ENCODE data around the gene CCR7.

CCR7 gene, protein sequence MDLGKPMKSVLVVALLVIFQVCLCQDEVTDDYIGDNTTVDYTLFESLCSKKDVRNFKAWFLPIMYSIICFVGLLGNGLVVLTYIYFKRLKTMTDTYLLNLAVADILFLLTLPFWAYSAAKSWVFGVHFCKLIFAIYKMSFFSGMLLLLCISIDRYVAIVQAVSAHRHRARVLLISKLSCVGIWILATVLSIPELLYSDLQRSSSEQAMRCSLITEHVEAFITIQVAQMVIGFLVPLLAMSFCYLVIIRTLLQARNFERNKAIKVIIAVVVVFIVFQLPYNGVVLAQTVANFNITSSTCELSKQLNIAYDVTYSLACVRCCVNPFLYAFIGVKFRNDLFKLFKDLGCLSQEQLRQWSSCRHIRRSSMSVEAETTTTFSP

DNA sequence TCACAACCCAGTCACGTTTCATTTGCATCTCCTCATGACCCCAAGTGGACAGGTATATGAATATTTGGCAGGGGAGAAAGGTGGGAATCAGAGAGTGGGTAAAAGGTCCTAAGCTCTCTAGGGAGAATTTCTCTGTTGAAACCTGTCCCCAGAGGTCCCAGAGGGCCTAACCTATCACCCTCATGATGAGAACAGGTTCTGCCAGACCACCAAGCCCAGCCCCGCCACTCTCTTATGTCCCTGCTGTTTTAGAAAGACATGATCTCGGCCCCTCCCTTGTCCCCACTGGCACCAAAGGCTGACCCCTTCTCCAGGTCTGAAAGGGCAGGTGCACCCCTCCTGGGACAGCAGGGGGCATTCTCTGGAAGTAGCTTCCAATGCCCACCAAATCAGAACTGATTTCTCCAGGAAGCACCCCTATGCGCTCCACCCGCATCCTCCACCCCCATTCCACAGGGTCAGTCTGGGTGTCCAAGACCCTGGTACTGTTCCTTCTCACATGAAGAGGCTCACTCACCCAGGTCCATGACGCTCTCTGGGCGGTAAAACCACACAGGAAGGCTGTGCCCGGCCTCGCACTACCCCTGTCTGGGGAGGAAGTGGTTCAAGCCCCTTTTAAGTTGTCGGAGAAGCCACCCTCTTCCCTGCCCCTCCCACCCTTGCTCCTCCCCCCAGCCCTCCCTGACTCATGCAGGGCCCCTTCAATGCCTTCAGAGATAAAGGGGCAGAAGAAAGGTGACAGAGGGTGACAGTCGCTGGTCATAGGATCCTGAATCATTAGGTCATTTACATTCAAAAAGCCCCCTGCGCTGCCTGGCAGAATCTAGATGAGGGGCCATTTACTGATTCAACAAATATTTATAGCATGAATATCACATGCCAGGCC, at the start of gene CCR7:
TSS of gene CCR7 (minus strand) at position 590 of the 886 bp plus-strand sequence. CDS start at position 527, 63 bp downstream.
- H3K9ac ChIP-seq (ENCODE audit: low read depth, low read length): no peak within 1 kb of the TSS
- H3K36me3 ChIP-seq (ENCODE audit: control insufficient read depth, insufficient read depth, low read length): no peaks in the 10 kb centered on the region
- H3K4me1 ChIP-seq (ENCODE audit: control insufficient read depth, insufficient read depth, low read length): peaks cover 11% of the 10 kb centered on the region; the same call in 1 of the 2 replicates
- H3K27ac ChIP-seq (ENCODE audit: low read depth, low read length): no peak within 1 kb of the TSS
- no peak within 1 kb of the TSS for H3K4me3 ChIP-seq (ENCODE audit: low read depth, low read length)
- H3K27me3 ChIP-seq (ENCODE audit: control insufficient read depth, insufficient read depth, low read length): no peaks in the 10 kb centered on the region
- peaks cover 9% of the 10 kb centered on the region; the same call in 1 of the 2 replicates for H3K9me3 ChIP-seq (ENCODE audit: control insufficient read depth, insufficient read depth, low read length)

DNA sequence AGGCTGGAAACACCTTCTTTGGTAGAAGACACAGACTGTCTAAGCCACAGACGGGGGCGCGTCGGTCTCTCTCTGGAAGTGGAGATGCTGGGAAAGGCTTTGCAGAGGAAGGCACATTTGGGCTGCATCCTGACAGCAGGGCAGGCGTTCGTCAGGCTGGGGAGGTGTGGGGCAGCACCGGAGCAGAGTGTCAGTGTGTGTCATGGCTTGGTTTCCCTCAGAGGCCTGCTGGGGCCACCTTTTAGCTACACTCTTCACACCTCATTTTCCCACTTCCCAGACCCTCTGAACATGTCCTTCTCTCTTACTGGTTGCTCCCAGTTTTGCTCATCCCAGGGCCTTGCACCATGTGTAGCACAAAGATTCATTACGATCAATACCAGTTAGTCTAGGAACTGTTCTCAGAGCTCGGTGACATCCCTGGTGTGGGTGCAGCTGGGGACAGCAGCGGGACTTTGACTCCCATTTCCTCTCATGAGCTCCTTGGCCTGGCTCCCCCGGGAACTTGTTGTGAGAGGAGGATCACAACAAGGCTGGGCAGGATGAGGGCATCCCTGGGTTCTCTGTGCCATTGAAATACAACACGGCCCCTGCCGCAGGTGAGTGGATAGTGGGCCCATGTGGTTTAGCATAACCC, 49.3 kb upstream of the CCR7 start:
- Histone ChIP-seq H3K9ac (ENCODE audit: low read depth, low read length) (no peak overlapping the region), H3K27me3 (ENCODE audit: control insufficient read depth, insufficient read depth, low read length) (no peaks in the 10 kb centered on the region), H3K27ac (ENCODE audit: low read depth, low read length) (no peak overlapping the region), H3K4me3 (ENCODE audit: low read depth, low read length) (no peak overlapping the region), H3K9me3 (ENCODE audit: control insufficient read depth, insufficient read depth, low read length) (no peaks in the 10 kb centered on the region), H3K4me1 (ENCODE audit: control insufficient read depth, insufficient read depth, low read length) (peaks cover 5% of the 10 kb centered on the region; the same call in 1 of the 2 replicates), H3K36me3 (ENCODE audit: control insufficient read depth, insufficient read depth, low read length) (no peaks in the 10 kb centered on the region)

DNA sequence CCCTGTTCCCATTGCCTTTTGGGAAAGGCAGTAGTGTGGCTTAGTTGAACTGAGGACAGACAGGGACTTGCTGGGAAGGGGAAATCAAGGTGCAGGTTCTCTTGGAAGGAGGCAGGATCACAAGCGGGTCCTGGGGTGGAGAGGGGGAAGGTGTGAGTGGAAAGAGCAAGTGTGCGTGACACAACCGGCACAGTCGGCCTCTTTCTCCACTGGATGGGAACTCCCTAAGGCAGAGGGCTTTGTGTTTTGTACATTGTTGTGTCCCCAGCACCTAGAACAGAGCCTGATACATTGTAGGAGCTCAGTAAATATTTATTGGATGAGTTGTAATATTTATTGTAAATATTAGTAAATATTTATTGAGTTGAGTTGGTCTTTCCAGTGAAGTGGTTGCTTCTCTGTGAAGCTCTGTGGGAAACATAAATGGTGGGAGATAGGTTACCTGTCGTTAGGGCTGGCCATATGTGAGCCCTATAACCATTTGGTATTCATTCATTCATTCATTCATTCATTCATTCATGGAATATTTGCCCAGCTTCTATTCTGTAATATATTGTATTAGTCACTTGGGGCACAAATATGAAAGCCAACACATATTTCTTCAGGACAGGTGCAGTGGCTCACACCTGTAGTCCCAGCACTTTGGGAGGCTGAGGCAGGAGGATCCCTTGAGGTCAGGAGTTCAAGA, 48.3 kb upstream of the CCR7 start:
- Histone ChIP-seq H3K9ac (ENCODE audit: low read depth, low read length) (no peak overlapping the region), H3K36me3 (ENCODE audit: control insufficient read depth, insufficient read depth, low read length) (no peaks in the 10 kb centered on the region), H3K27ac (ENCODE audit: low read depth, low read length) (no peak overlapping the region), H3K9me3 (ENCODE audit: control insufficient read depth, insufficient read depth, low read length) (no peaks in the 10 kb centered on the region), H3K4me1 (ENCODE audit: control insufficient read depth, insufficient read depth, low read length) (peaks cover 5% of the 10 kb centered on the region; the same call in 1 of the 2 replicates), H3K27me3 (ENCODE audit: control insufficient read depth, insufficient read depth, low read length) (no peaks in the 10 kb centered on the region), H3K4me3 (ENCODE audit: low read depth, low read length) (no peak overlapping the region)

DNA sequence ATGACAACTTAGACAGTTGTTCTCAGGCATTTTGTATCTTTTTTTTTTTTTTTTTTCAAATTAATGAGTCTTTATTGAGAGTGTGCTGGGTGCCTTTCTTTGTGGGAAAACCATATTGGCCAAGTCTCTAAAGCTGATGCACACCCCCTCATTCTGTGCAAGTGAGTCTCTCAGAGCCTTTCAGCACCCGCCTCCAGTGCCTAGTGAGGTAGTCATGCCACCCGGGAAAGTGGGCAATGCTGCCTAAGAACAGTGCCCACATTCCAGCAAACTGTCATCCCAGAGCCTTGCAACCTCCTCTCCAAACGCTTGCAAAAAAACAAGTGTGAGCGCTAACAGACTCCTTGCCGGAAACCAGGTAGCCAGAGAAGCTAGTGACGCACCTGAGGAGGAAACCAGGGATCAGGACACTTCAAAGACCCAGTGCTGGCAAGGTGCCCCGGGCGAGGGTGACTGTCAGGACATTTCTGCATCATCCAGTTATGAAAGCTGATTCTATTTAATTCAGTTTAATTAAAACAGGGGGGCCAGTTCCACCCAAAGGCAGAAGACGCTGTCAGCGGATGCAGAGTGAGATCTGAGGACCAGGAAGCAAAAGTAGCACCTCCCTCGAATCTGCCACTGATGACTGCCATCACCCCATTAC, 47.5 kb upstream of the CCR7 start:
- H3K36me3 ChIP-seq (ENCODE audit: control insufficient read depth, insufficient read depth, low read length): no peaks in the 10 kb centered on the region
- no peaks in the 10 kb centered on the region for H3K27me3 ChIP-seq (ENCODE audit: control insufficient read depth, insufficient read depth, low read length)
- H3K4me3 ChIP-seq (ENCODE audit: low read depth, low read length): no peak overlapping the region
- H3K27ac ChIP-seq (ENCODE audit: low read depth, low read length): no peak overlapping the region
- H3K9ac ChIP-seq (ENCODE audit: low read depth, low read length): no peak overlapping the region
- peaks cover 8% of the 10 kb centered on the region for H3K4me1 ChIP-seq (ENCODE audit: control insufficient read depth, insufficient read depth, low read length)
- H3K9me3 ChIP-seq (ENCODE audit: control insufficient read depth, insufficient read depth, low read length): no peaks in the 10 kb centered on the region

DNA sequence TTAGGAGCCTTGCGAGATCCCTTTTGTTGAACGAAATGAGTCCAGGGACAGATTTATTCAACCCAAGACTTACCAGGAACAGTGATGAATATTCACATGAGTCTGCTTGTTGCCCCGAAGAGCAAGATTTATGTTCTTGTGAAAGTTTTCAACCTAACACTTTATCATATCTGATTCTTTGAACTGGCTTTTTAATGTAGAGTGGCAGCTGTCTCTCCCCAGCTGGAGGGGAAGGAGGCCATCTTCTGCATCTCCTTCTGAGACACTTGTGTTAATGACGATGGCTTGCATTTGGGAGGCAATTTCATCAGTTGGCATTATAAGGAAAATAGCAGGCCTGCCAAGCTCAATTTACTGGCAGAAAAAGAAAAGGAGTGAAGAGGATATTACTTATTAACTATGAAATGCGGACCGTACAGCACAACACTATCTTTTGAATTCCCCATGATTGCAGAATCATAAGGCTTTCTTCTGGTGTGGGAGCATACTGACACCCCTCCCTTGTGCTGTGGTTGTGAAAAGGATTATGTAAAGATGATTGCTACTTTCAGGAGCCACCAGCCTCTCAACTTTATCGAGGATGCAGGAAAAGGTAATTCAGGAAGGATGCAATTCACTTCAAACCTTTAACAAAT, 46.7 kb upstream of the CCR7 start:
- no peak overlapping the region for H3K9ac ChIP-seq (ENCODE audit: low read depth, low read length)
- H3K9me3 ChIP-seq (ENCODE audit: control insufficient read depth, insufficient read depth, low read length): no peaks in the 10 kb centered on the region
- no peaks in the 10 kb centered on the region for H3K36me3 ChIP-seq (ENCODE audit: control insufficient read depth, insufficient read depth, low read length)
- no peaks in the 10 kb centered on the region for H3K27me3 ChIP-seq (ENCODE audit: control insufficient read depth, insufficient read depth, low read length)
- H3K4me3 ChIP-seq (ENCODE audit: low read depth, low read length): no peak overlapping the region
- no peak overlapping the region for H3K27ac ChIP-seq (ENCODE audit: low read depth, low read length)
- H3K4me1 ChIP-seq (ENCODE audit: control insufficient read depth, insufficient read depth, low read length): peaks cover 14% of the 10 kb centered on the region

DNA sequence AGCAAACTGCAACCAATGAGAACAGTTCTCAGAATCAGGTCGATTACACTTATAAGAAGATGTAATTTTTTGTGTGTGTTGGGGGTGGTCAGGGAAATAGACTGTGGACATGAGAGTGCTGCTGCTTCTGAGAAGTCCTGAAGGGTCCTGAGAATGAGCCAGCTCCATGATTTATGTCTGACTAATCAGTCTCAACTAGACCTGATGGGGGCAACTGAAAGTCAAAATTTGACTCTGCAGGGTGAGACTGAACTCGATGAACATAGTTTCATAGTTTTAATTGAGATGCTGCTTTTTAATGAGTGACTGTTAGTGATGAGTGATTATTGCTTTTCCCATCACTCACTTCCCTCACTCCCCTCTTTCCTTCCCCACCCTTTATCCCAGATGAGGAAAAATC, 45.1 kb upstream of the CCR7 start:
- H3K4me1 ChIP-seq (ENCODE audit: control insufficient read depth, insufficient read depth, low read length): peaks cover 12% of the 10 kb centered on the region
- H3K9ac ChIP-seq (ENCODE audit: low read depth, low read length): no peak overlapping the region
- H3K9me3 ChIP-seq (ENCODE audit: control insufficient read depth, insufficient read depth, low read length): no peaks in the 10 kb centered on the region
- H3K4me3 ChIP-seq (ENCODE audit: low read depth, low read length): no peak overlapping the region
- H3K27me3 ChIP-seq (ENCODE audit: control insufficient read depth, insufficient read depth, low read length): no peaks in the 10 kb centered on the region
- no peak overlapping the region for H3K27ac ChIP-seq (ENCODE audit: low read depth, low read length)
- H3K36me3 ChIP-seq (ENCODE audit: control insufficient read depth, insufficient read depth, low read length): no peaks in the 10 kb centered on the region

DNA sequence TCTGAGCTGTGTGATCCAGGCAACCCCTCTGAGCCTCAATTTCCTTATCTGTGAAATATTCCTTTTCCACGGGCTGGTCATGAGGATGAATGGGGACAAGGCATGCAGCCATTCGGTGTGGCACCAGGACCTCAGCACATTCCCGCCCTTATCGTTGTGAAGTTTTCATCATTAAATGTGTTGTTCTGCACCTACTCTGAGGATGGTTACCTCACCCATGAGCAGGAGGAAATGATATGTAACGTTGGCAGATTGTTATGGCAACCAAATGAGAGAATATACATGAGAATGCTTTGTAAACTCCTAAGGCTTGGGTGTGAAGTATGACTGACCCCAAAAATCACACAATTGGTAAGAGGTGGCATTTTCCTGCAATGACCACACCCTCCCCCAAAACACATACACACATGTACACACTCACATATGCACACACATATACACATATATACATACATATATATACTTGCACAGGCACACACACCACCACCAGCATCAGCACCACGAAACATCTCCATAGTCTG, 42.8 kb upstream of the CCR7 start:
- no peak overlapping the region for H3K4me3 ChIP-seq (ENCODE audit: low read depth, low read length)
- H3K9ac ChIP-seq (ENCODE audit: low read depth, low read length): no peak overlapping the region
- no peaks in the 10 kb centered on the region for H3K36me3 ChIP-seq (ENCODE audit: control insufficient read depth, insufficient read depth, low read length)
- H3K27me3 ChIP-seq (ENCODE audit: control insufficient read depth, insufficient read depth, low read length): no peaks in the 10 kb centered on the region
- H3K27ac ChIP-seq (ENCODE audit: low read depth, low read length): no peak overlapping the region
- H3K4me1 ChIP-seq (ENCODE audit: control insufficient read depth, insufficient read depth, low read length): peaks cover 9% of the 10 kb centered on the region; the same call in 1 of the 2 replicates
- no peaks in the 10 kb centered on the region for H3K9me3 ChIP-seq (ENCODE audit: control insufficient read depth, insufficient read depth, low read length)

DNA sequence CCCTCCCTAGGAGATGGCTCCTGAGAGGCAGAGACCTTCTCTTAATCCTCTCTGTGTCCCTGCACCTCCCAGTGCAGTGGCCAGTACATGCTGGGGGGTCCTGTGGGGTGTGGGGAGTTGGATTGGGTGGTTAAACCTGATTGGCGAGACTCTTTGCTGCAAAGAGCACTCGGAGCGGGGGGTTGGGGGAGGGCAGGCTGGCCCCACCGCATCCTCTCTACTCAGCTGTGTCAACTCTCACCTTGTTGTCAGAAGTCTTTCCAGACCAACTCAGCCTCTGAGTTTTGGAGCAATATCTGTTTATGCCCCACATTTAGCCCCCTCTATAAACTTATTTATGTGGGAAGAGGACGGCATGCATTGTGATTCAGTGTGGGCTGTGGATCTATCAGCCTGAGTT, 42.4 kb upstream of the CCR7 start:
- Histone ChIP-seq H3K4me1 (ENCODE audit: control insufficient read depth, insufficient read depth, low read length) (peaks cover 9% of the 10 kb centered on the region; the same call in 1 of the 2 replicates), H3K27me3 (ENCODE audit: control insufficient read depth, insufficient read depth, low read length) (no peaks in the 10 kb centered on the region), H3K9ac (ENCODE audit: low read depth, low read length) (no peak overlapping the region), H3K27ac (ENCODE audit: low read depth, low read length) (no peak overlapping the region), H3K9me3 (ENCODE audit: control insufficient read depth, insufficient read depth, low read length) (no peaks in the 10 kb centered on the region), H3K36me3 (ENCODE audit: control insufficient read depth, insufficient read depth, low read length) (no peaks in the 10 kb centered on the region), H3K4me3 (ENCODE audit: low read depth, low read length) (no peak overlapping the region)

DNA sequence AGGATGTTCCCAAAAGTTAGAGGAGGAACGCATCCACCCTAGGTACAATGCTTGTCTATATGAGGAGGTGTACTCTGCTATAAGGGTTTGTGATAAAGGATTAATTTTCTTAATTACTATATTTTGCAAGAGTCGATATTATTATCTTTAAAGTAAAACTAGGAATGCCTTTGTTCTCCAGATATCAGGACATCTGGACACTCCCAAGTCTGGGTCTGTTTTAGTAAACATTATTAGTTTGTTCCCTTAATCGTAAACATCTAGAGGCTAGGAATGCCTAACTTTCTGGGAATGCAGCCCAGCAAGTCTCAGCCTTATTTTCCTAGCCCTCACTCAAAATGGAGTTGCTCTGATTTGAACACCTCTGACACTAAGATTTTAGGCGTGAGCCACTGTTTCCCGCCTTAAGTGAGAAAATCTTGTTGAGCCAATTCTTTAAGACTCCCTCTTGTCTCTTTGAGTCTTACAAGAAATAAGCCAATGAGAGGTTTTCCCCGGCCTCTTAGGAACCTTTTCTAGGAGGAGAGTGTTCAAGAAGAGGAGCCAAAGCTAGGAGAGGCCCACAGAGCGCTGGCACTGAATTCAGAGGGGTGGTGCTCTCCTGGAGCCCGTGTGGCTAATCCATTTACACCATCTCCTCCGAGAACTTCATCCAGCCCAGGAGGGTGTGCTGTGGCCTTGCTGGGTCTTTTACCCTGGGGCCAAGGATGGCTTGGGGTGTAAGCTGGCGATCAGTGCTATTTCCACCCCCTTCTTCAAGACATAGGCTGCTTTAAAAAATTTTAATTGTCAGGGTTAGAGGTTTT, 41.5 kb upstream of the CCR7 start:
- Histone ChIP-seq H3K4me1 (ENCODE audit: control insufficient read depth, insufficient read depth, low read length) (peaks cover 9% of the 10 kb centered on the region; the same call in 1 of the 2 replicates), H3K9me3 (ENCODE audit: control insufficient read depth, insufficient read depth, low read length) (no peaks in the 10 kb centered on the region), H3K4me3 (ENCODE audit: low read depth, low read length) (no peak overlapping the region), H3K27me3 (ENCODE audit: control insufficient read depth, insufficient read depth, low read length) (no peaks in the 10 kb centered on the region), H3K9ac (ENCODE audit: low read depth, low read length) (no peak overlapping the region), H3K27ac (ENCODE audit: low read depth, low read length) (no peak overlapping the region), H3K36me3 (ENCODE audit: control insufficient read depth, insufficient read depth, low read length) (no peaks in the 10 kb centered on the region)
